Astrocyte of the spinal cord (primary cell): ENCODE data around the gene PADI2.

Source experiments
- DNase-seq: peaks from one replicate; pipeline ENCODE4 v3.0.0; 2011; ENCODE audit warnings: low read depth, low spot score
- H3K4me3 ChIP-seq: 2 replicates; pipeline ENCODE4 v1.5.1; 2011; ENCODE audit warnings: low read depth, mild to moderate bottlenecking, low read length, moderate library complexity
- in situ Hi-C: cut with HindIII; loops from 2 replicates; pipeline ENCODE4 v1.10.0; 2017; ENCODE audit warnings: low sequenced_read_pairs
- TF ChIP-seq, protein P1 (sequence below): IDR thresholded peaks from 2 replicates; pipeline ENCODE4 v1.5.1; 2012; ENCODE audit warnings: low read depth, mild to moderate bottlenecking, low read length, inconsistent platforms

PADI2 gene

DNA sequence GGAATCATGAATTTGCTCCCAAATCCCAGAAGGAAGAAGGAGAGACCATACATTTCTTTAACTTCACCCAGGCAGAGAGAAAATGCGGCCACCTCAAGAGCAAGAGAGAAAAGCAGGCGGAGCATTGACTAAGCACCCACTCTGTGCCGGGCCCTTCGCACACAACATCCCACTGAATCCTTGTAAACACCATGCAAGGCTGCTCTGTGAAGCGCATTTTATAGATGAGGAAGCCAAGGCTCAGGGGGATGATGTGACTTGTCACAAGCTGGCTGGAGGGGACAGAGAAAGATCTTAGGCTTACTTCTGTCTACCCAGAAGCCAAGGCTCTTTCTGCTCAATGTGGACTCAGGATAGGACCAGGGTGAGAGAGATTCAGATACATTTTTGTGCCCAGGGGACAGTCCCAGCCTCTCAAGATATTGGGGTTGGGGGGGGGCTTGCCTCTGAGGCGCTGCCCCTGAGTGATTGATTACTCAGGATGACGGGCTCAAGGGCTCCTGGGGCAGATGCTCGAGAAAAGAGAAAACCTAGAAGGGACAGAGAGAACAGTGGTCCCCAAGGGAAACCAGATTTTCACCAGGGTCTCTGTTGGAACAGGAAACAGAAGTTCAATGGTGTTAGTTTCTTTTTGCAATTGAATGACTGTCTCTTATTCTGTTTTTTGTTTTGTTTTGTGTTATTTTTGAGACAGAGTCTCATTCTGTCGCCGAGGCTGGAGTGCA is 19.5 kb downstream of the PADI2 start:
- no peak for DNase-seq
- in situ Hi-C loops, result no loop called here
- H3K4me3 ChIP-seq, result no peak overlapping the region
- TF ChIP-seq, protein P1, sequence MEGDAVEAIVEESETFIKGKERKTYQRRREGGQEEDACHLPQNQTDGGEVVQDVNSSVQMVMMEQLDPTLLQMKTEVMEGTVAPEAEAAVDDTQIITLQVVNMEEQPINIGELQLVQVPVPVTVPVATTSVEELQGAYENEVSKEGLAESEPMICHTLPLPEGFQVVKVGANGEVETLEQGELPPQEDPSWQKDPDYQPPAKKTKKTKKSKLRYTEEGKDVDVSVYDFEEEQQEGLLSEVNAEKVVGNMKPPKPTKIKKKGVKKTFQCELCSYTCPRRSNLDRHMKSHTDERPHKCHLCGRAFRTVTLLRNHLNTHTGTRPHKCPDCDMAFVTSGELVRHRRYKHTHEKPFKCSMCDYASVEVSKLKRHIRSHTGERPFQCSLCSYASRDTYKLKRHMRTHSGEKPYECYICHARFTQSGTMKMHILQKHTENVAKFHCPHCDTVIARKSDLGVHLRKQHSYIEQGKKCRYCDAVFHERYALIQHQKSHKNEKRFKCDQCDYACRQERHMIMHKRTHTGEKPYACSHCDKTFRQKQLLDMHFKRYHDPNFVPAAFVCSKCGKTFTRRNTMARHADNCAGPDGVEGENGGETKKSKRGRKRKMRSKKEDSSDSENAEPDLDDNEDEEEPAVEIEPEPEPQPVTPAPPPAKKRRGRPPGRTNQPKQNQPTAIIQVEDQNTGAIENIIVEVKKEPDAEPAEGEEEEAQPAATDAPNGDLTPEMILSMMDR, result no peak

DNA sequence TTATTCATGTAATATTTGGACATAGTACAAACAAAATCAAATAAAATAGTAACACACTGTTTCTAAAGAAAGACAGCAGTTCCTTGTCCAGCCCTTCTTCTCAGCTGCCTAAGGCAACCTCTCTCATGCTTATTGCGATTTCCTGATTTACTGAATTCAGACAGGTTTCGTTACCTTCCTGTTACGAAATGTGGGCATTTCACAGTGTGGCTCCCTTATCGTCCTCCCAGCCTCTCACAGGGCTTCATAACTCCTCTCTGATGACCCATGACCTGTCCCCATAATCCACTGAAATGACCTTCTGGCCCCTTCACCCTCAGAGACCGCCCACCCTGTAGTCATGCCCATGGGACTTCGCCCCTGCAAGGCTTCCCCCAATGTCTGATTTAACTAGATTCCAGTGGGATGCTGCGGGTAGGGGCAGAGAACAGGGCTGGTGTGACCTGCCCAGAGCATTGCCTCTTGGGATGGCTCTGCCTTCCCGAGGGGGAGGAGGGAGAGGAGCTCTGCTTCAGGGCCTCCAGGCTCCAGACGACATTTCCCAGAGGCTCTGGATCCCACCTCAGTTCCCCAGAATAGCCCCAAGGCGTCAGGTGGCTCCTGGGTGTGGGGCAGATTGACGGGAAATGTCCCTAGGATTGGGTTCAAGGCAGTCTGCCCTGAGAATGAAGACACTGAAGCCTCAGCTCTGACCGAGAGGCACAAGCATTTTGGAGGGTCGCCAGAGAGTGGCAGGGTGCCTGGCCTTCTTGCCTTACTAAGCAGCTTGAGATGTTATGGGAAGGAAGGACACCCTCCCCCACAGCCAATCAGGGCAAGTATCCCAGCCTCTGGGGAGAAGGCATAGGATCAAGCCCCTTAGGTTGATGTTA is 20.6 kb downstream of the PADI2 start:
- DNase-seq, result no peak
- in situ Hi-C loops, result no loop called here
- TF ChIP-seq, protein P1, result no peak
- H3K4me3 ChIP-seq, result no peak overlapping the region

DNA sequence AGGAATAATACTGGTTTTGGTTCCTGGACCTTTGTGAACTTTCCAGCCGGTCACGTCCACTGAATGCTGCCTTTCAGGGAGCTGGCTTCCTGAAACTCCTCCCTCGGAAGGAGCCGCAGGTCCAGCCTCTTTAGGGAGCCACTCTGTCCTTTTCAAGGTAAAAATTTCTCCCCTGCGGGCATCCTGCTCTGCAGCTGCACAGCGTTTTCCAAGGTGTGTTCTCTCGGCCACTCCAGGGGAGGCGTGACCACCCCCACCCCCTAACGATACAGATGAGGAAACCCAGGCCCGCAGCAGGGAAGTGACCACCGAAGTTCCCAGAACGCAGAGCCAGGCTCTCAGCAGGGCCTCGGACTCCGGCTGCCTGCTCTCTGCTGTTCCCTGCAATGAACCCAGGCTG is 21.5 kb downstream of the PADI2 start:
- H3K4me3 ChIP-seq, result no peak overlapping the region
- TF ChIP-seq, protein P1, result no peak
- DNase-seq, result no peak
- in situ Hi-C loops, result no loop called here

DNA sequence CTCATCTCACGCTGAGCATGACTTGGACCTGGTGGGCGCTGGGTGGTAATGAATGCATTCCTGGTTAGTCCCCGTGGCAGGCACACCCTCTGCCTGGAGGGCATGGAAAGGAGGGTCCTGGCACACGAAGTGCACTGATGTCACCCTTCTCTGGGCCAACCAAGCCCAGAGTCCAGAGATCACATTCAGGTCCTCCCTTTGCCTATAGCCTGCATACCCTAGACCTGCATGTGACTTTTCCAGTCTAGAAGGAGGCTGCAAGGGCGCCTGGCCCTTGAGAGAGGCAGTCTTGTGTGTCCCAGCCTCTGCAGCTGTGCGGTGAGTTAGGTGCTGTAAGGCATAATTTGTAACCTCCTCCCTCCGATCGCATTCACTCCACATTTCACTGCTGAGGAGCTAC is 22.1 kb downstream of the PADI2 start:
- DNase-seq, result no peak
- TF ChIP-seq, protein P1, result no peak
- in situ Hi-C loops, result no loop called here
- H3K4me3 ChIP-seq, result no peak overlapping the region

DNA sequence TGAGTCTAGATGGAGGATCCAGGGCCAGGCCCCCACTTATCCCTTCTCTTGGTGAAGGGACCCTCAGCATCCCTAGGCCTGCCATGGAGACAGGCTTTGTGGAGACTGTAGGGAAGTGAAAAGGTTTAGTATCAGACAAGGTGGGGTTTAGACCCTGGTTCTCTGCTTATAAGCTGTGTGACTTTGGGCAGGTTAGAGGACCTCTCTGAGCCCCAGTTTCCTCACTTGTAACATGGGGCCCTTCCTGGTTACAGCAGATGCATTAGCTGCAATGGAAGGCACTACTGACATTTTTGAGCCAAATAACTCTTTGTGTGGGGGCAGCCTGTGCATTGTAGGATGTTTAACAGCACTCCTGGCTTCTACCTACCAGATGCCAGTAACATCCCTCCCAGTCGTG is 22.7 kb downstream of the PADI2 start:
- TF ChIP-seq, protein P1, result no peak

DNA sequence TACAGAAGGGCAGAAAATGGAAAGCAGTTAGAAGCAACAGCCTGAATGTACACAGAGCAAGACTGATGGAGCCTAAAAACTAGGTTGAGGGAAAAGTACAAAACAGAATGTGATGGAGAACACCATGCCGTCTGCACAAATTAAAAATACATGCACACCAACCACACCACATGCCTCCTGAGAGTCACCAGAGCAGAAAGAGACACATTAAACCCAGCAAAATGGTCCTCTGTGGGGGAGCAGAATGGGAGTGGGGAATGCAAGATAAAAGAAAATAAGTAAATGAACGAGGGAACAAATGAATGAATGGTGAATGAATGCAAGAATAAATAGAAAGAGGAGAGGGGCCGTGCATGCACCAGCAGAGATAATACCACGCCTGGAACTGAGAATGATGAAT is 24.1 kb downstream of the PADI2 start:
- no peak overlapping the region for H3K4me3 ChIP-seq
- TF ChIP-seq, protein P1, result no peak
- in situ Hi-C loops, result no loop called here
- no peak for DNase-seq

More for the DNA sequence above, 22.7 kb downstream of the PADI2 start:
- no peak for DNase-seq
- H3K4me3 ChIP-seq, result no peak overlapping the region
- in situ Hi-C loops, result no loop called here
